Activated CD4-positive, CD25-positive, alpha-beta regulatory T cell (primary cell): ENCODE data around the gene CAMK2D.

Experiments
- DNase-seq, 4 experiments: peaks; one replicate each; lab custom pipeline; 2025; lab: John Stamatoyannopoulos, UW

Gene CAMK2D

GRCh38 chr4:113682730-113683537, 78.6 kb downstream of the CAMK2D start:
- peak; percentile 8 to 49 (median 30) for DNase-seq

GRCh38 chr4:113678641-113679040, 82.9 kb downstream of the CAMK2D start:
- no peak for DNase-seq

- no peak for DNase-seq
Measured at GRCh38 chr4:113677325-113677724, 84.2 kb downstream of the CAMK2D start.

- DNase-seq, result no peak
Measured at GRCh38 chr4:113675731-113676697, 85.5 kb downstream of the CAMK2D start.

GRCh38 chr4:113674733-113675132, 86.8 kb downstream of the CAMK2D start:
- no peak for DNase-seq

- no peak for DNase-seq
Measured at GRCh38 chr4:113674251-113674650, 87.3 kb downstream of the CAMK2D start.

- DNase-seq, result peak in 2 of 4 experiments; percentile 1
Measured at GRCh38 chr4:113673450-113673849, 88.1 kb downstream of the CAMK2D start.

GRCh38 chr4:113666386-113667114, 95.0 kb downstream of the CAMK2D start:
- DNase-seq, result no peak

- DNase-seq, result no peak
Measured at GRCh38 chr4:113665036-113665435, 96.5 kb downstream of the CAMK2D start.

- no peak for DNase-seq
Measured at GRCh38 chr4:113662581-113662980, 99.0 kb downstream of the CAMK2D start.

- DNase-seq, result no peak
Measured at GRCh38 chr4:113659127-113659526, 102.4 kb downstream of the CAMK2D start.

- DNase-seq, result no peak
Measured at GRCh38 chr4:113657586-113658233, 103.8 kb downstream of the CAMK2D start.

- DNase-seq, result no peak
Measured at GRCh38 chr4:113653871-113654270, 107.7 kb downstream of the CAMK2D start.

- no peak for DNase-seq
Measured at GRCh38 chr4:113646442-113646822, 115.1 kb downstream of the CAMK2D start.

GRCh38 chr4:113645771-113646441, 115.6 kb downstream of the CAMK2D start:
- no peak for DNase-seq

GRCh38 chr4:113645288-113645687, 116.2 kb downstream of the CAMK2D start:
- DNase-seq, result no peak

- DNase-seq, result no peak
Measured at GRCh38 chr4:113644398-113644797, 117.1 kb downstream of the CAMK2D start.

GRCh38 chr4:113643505-113643904, 118.0 kb downstream of the CAMK2D start:
- no peak for DNase-seq

- DNase-seq, result no peak
Measured at GRCh38 chr4:113641025-113641431, 120.5 kb downstream of the CAMK2D start.

GRCh38 chr4:113639326-113639725, 122.2 kb downstream of the CAMK2D start:
- no peak for DNase-seq

- no peak for DNase-seq
Measured at GRCh38 chr4:113638562-113638832, 123.0 kb downstream of the CAMK2D start.
